Measurements from ENCODE around the gene GEMIN8.

The GEMIN8 gene

GRCh38 chrX:14051416-14051815 lies 21.7 kb upstream of the GEMIN8 start:
- H2AFZ ChIP-seq (ENCODE audit: low read length), result no peak overlapping the region
- no peaks in the 10 kb centered on the region for H3K79me1 ChIP-seq (ENCODE audit: low read depth, low read length)
- no peaks in the 10 kb centered on the region for H3K36me3 ChIP-seq (replicated peaks in 1 of 2; ENCODE audit: control insufficient read depth in 2 of 2, insufficient read depth in 2 of 2, low read length in 2 of 2)
- H4K8ac ChIP-seq (ENCODE audit: low read depth, low read length), result no peak overlapping the region
- H2BK15ac ChIP-seq (ENCODE audit: low read length), result no peak overlapping the region
- no peak overlapping the region for H2BK12ac ChIP-seq (ENCODE audit: low read length)
- H3K4ac ChIP-seq (ENCODE audit: low read length), result no peak overlapping the region
- no peak overlapping the region for H3K14ac ChIP-seq (ENCODE audit: low read length)
- no peaks in the 10 kb centered on the region for H3K27me3 ChIP-seq (ENCODE audit: control insufficient read depth in 3 of 3, insufficient read depth in 3 of 3, low read depth in 1 of 3, low read length in 3 of 3)
- H2BK120ac ChIP-seq (ENCODE audit: low read depth, low read length), result no peak overlapping the region
- H4K91ac ChIP-seq (ENCODE audit: low read depth, low read length, poor library complexity), result no peak overlapping the region
- no peak overlapping the region for H3K23ac ChIP-seq (ENCODE audit: low read depth, low read length, poor library complexity)
- H3K9ac ChIP-seq (ENCODE audit: low read depth, low read length, poor library complexity), result no peak overlapping the region
- H3K18ac ChIP-seq (ENCODE audit: low read length), result no peak overlapping the region
- H3K27ac ChIP-seq (replicated peaks; ENCODE audit: low read length), result no peak overlapping the region
- DNase-seq (ENCODE audit: low spot score), result no peak
- H3K4me2 ChIP-seq (ENCODE audit: insufficient read depth, low read length, poor library complexity, severe bottlenecking), result no peak overlapping the region
- no peak overlapping the region for H3K4me3 ChIP-seq (ENCODE audit: low read length in 2 of 2)
- no peaks in the 10 kb centered on the region for H3K9me3 ChIP-seq (replicated peaks in 1 of 2; ENCODE audit: control insufficient read depth in 2 of 2, insufficient read depth in 1 of 2, low read depth in 1 of 2, low read length in 2 of 2)
- no CpG with 5 or more reads among the region's 5 CpGs for WGBS, 2 donors (ENCODE audit: extremely low coverage in 2 of 2, insufficient read length in 2 of 2, insufficient replicate concordance in 1 of 2)
- H2AK5ac ChIP-seq (ENCODE audit: low read depth, low read length), result no peak overlapping the region
- no peak overlapping the region for H2BK5ac ChIP-seq (ENCODE audit: low read length)
- H3K4me1 ChIP-seq (ENCODE audit: control insufficient read depth in 2 of 2, insufficient read depth in 1 of 2, low read depth in 1 of 2, low read length in 2 of 2), result no peaks in the 10 kb centered on the region

GRCh38 chrX:14050709-14051108 lies 21.0 kb upstream of the GEMIN8 start:
- no peak overlapping the region for H3K4me2 ChIP-seq (ENCODE audit: insufficient read depth, low read length, poor library complexity, severe bottlenecking)

GRCh38 chrX:14043209-14043608 lies 13.5 kb upstream of the GEMIN8 start:
- H4K8ac ChIP-seq (ENCODE audit: low read depth, low read length), result no peak overlapping the region
- no peaks in the 10 kb centered on the region for H3K9me3 ChIP-seq (replicated peaks in 1 of 2; ENCODE audit: control insufficient read depth in 2 of 2, insufficient read depth in 1 of 2, low read depth in 1 of 2, low read length in 2 of 2)
- no peak overlapping the region for H3K4me3 ChIP-seq (ENCODE audit: low read length in 2 of 2)
- H3K27me3 ChIP-seq (ENCODE audit: control insufficient read depth in 3 of 3, insufficient read depth in 3 of 3, low read depth in 1 of 3, low read length in 3 of 3), result peaks cover 0 to 3% (median 0%) of the 10 kb centered on the region in 3 experiments
- no peak overlapping the region for H3K14ac ChIP-seq (ENCODE audit: low read length)
- no peak overlapping the region for H2AK5ac ChIP-seq (ENCODE audit: low read depth, low read length)
- no peak overlapping the region for H2BK5ac ChIP-seq (ENCODE audit: low read length)
- no peak for DNase-seq (ENCODE audit: low spot score)
- H3K36me3 ChIP-seq (replicated peaks in 1 of 2; ENCODE audit: control insufficient read depth in 2 of 2, insufficient read depth in 2 of 2, low read length in 2 of 2), result no peaks in the 10 kb centered on the region
- H3K79me1 ChIP-seq (ENCODE audit: low read depth, low read length), result no peaks in the 10 kb centered on the region
- no peak overlapping the region for H2BK120ac ChIP-seq (ENCODE audit: low read depth, low read length)
- no peak overlapping the region for H2BK15ac ChIP-seq (ENCODE audit: low read length)
- H3K23ac ChIP-seq (ENCODE audit: low read depth, low read length, poor library complexity), result no peak overlapping the region
- H3K4me1 ChIP-seq (ENCODE audit: control insufficient read depth in 2 of 2, insufficient read depth in 1 of 2, low read depth in 1 of 2, low read length in 2 of 2), result no peaks in the 10 kb centered on the region
- no peak overlapping the region for H2AFZ ChIP-seq (ENCODE audit: low read length)
- H4K91ac ChIP-seq (ENCODE audit: low read depth, low read length, poor library complexity), result no peak overlapping the region
- no peak overlapping the region for H2BK12ac ChIP-seq (ENCODE audit: low read length)
- no peak overlapping the region for H3K4ac ChIP-seq (ENCODE audit: low read length)
- no peak overlapping the region for H3K9ac ChIP-seq (ENCODE audit: low read depth, low read length, poor library complexity)
- H3K18ac ChIP-seq (ENCODE audit: low read length), result no peak overlapping the region
- no peak overlapping the region for H3K4me2 ChIP-seq (ENCODE audit: insufficient read depth, low read length, poor library complexity, severe bottlenecking)
- no peak overlapping the region for H3K27ac ChIP-seq (replicated peaks; ENCODE audit: low read length)

More at GRCh38 chrX:14050709-14051108, 21.0 kb upstream of the GEMIN8 start:
- Histone ChIP-seq H3K23ac (ENCODE audit: low read depth, low read length, poor library complexity) (no peak overlapping the region), H3K36me3 (replicated peaks in 1 of 2; ENCODE audit: control insufficient read depth in 2 of 2, insufficient read depth in 2 of 2, low read length in 2 of 2) (no peaks in the 10 kb centered on the region), H2BK15ac (ENCODE audit: low read length) (no peak overlapping the region), H3K27ac (replicated peaks; ENCODE audit: low read length) (no peak overlapping the region), H2AK5ac (ENCODE audit: low read depth, low read length) (no peak overlapping the region), H2BK5ac (ENCODE audit: low read length) (no peak overlapping the region), H3K18ac (ENCODE audit: low read length) (no peak overlapping the region), H2BK12ac (ENCODE audit: low read length) (no peak overlapping the region), H2BK120ac (ENCODE audit: low read depth, low read length) (no peak overlapping the region), H3K4ac (ENCODE audit: low read length) (no peak overlapping the region), H4K91ac (ENCODE audit: low read depth, low read length, poor library complexity) (no peak overlapping the region), H3K9me3 (replicated peaks in 1 of 2; ENCODE audit: control insufficient read depth in 2 of 2, insufficient read depth in 1 of 2, low read depth in 1 of 2, low read length in 2 of 2) (no peaks in the 10 kb centered on the region), H3K27me3 (ENCODE audit: control insufficient read depth in 3 of 3, insufficient read depth in 3 of 3, low read depth in 1 of 3, low read length in 3 of 3) (no peaks in the 10 kb centered on the region), H3K14ac (ENCODE audit: low read length) (no peak overlapping the region), H3K4me1 (ENCODE audit: control insufficient read depth in 2 of 2, insufficient read depth in 1 of 2, low read depth in 1 of 2, low read length in 2 of 2) (no peaks in the 10 kb centered on the region), H3K4me3 (ENCODE audit: low read length in 2 of 2) (no peak overlapping the region), H4K8ac (ENCODE audit: low read depth, low read length) (no peak overlapping the region), H3K79me1 (ENCODE audit: low read depth, low read length) (no peaks in the 10 kb centered on the region), H2AFZ (ENCODE audit: low read length) (no peak overlapping the region), H3K9ac (ENCODE audit: low read depth, low read length, poor library complexity) (no peak overlapping the region)
- WGBS, 2 donors (ENCODE audit: extremely low coverage in 2 of 2, insufficient read length in 2 of 2, insufficient replicate concordance in 1 of 2), result no CpG with 5 or more reads among the region's 1 CpG
- DNase-seq (ENCODE audit: low spot score), result no peak

- peak; percentile 36 for DNase-seq (ENCODE audit: low spot score)
These were observed 9.7 kb upstream of the GEMIN8 start for GRCh38 chrX:14039344-14039743.

More at GRCh38 chrX:14039344-14039743, 9.7 kb upstream of the GEMIN8 start:
- H2AFZ ChIP-seq (ENCODE audit: low read length), result no peak overlapping the region
- no peak overlapping the region for H2BK12ac ChIP-seq (ENCODE audit: low read length)
- H4K91ac ChIP-seq (ENCODE audit: low read depth, low read length, poor library complexity), result no peak overlapping the region
- no peak overlapping the region for H3K9ac ChIP-seq (ENCODE audit: low read depth, low read length, poor library complexity)
- no peak overlapping the region for H3K18ac ChIP-seq (ENCODE audit: low read length)
- no peak overlapping the region for H3K27ac ChIP-seq (replicated peaks; ENCODE audit: low read length)
- no peaks in the 10 kb centered on the region for H3K27me3 ChIP-seq (ENCODE audit: control insufficient read depth in 3 of 3, insufficient read depth in 3 of 3, low read depth in 1 of 3, low read length in 3 of 3)
- no peaks in the 10 kb centered on the region for H3K4me1 ChIP-seq (ENCODE audit: control insufficient read depth in 2 of 2, insufficient read depth in 1 of 2, low read depth in 1 of 2, low read length in 2 of 2)
- H2BK5ac ChIP-seq (ENCODE audit: low read length), result no peak overlapping the region
- H2BK15ac ChIP-seq (ENCODE audit: low read length), result no peak overlapping the region
- no peak overlapping the region for H3K4me3 ChIP-seq (ENCODE audit: low read length in 2 of 2)
- no peak overlapping the region for H2BK120ac ChIP-seq (ENCODE audit: low read depth, low read length)
- no peak overlapping the region for H3K14ac ChIP-seq (ENCODE audit: low read length)
- H4K8ac ChIP-seq (ENCODE audit: low read depth, low read length), result no peak overlapping the region
- H3K36me3 ChIP-seq (replicated peaks in 1 of 2; ENCODE audit: control insufficient read depth in 2 of 2, insufficient read depth in 2 of 2, low read length in 2 of 2), result no peaks in the 10 kb centered on the region
- H3K23ac ChIP-seq (ENCODE audit: low read depth, low read length, poor library complexity), result no peak overlapping the region
- no CpG with 5 or more reads among the region's 3 CpGs for WGBS, 2 donors (ENCODE audit: extremely low coverage in 2 of 2, insufficient read length in 2 of 2, insufficient replicate concordance in 1 of 2)
- no peak overlapping the region for H3K4me2 ChIP-seq (ENCODE audit: insufficient read depth, low read length, poor library complexity, severe bottlenecking)
- H3K4ac ChIP-seq (ENCODE audit: low read length), result no peak overlapping the region
- H2AK5ac ChIP-seq (ENCODE audit: low read depth, low read length), result no peak overlapping the region
- no peaks in the 10 kb centered on the region for H3K9me3 ChIP-seq (replicated peaks in 1 of 2; ENCODE audit: control insufficient read depth in 2 of 2, insufficient read depth in 1 of 2, low read depth in 1 of 2, low read length in 2 of 2)
- H3K79me1 ChIP-seq (ENCODE audit: low read depth, low read length), result no peaks in the 10 kb centered on the region
